Heart right ventricle (tissue), 16 donors: ENCODE measurements around the gene TOX2. TPM values are rescaled to one million over a fixed set of nuclear protein-coding genes. Genes with fewer than 3 reads are reported as not detected.

ENCODE experiments used
- ATAC-seq, 8 donors: fragments of 200-7000 bp; cut with Tn5 transposase; one replicate each; pipeline ENCODE4 v1.9.1; 2020; ENCODE audit warnings: mild to moderate bottlenecking in 8 of 8, moderate library complexity in 8 of 8, moderate number of reproducible peaks in 1 of 8
- DNase-seq, 2 donors: peaks; one replicate each; pipeline ENCODE4 v3.0.0-alpha.2; 2020
- H3K27ac ChIP-seq, 10 donors: fragments of 200-600 bp; sonication (generic) in 2 of 10; one replicate each; pipeline versions ENCODE4 v1.5.0 to v1.8.0; 2020 to 2022; ENCODE audit warnings: mild to moderate bottlenecking in 3 of 10
- H3K27me3 ChIP-seq, 7 donors: fragments of 200-600 bp; one replicate each; pipeline ENCODE4 v1.8.0; 2021 to 2022; ENCODE audit warnings: mild to moderate bottlenecking in 2 of 7
- H3K36me3 ChIP-seq, 9 donors: fragments of 200-600 bp; sonication (generic) in 1 of 9; one replicate each; pipeline versions ENCODE4 v1.5.0 to v1.8.0; 2020 to 2022; ENCODE audit warnings: mild to moderate bottlenecking in 2 of 9
- H3K4me1 ChIP-seq, 9 donors: fragments of 200-600 bp; sonication (generic) in 1 of 9; one replicate each; pipeline versions ENCODE4 v1.5.0 to v1.8.0; 2020 to 2022; ENCODE audit warnings: mild to moderate bottlenecking in 4 of 9
- H3K4me3 ChIP-seq, 10 donors: fragments of 200-600 bp; sonication (generic) in 2 of 10; one replicate each; pipeline versions ENCODE4 v1.5.0 to v1.8.0; 2020 to 2022; ENCODE audit warnings: mild to moderate bottlenecking in 7 of 10, moderate library complexity in 2 of 10
- H3K9me3 ChIP-seq, 11 donors: fragments of 200-600 bp in 10 of 11; sonication (generic) in 2 of 11; one replicate each; pipeline versions ENCODE4 v1.5.0 to v1.8.0; 2013 to 2022; ENCODE audit warnings: mild to moderate bottlenecking in 2 of 11, control low read depth in 1 of 11, moderate library complexity in 1 of 11
- WGBS, 2 donors: extraction: QIAGEN DNeasy Blood & Tissue Kit; methylation state at CpG; one replicate each; pipeline ENCODE4 v1.1.7; 2013; ENCODE audit warnings: inconsistent platforms in 1 of 2; 5-methylcytosine and 5-hydroxymethylcytosine counted together
- intact Hi-C, 10 donors: fragments of 100-400 bp; cut with DNase I; formaldehyde crosslinking; loops; one replicate each; pipeline versions ENCODE4 v1.11.1 to v1.14.2; 2022
- polyA plus RNA-seq, 2 donors: library from polyadenylated mRNA; stranded (reverse); fragments of 200-250 nt; gene quantifications; one replicate each; pipeline ENCODE4 v1.2.3, GENCODE V29; 2013
- total RNA-seq, 10 donors: library from RNA; stranded (reverse); fragmentation: NEBNext Ultra II Directional in 3 of 10; extraction: Animal tissue kit (Norgen Biotek cat#: 25700) in 3 of 10; gene quantifications; one replicate each; pipeline versions ENCODE4 v1.2.1 to v1.2.4, GENCODE V29; 2021 to 2023
- TF ChIP-seq, protein P1 (sequence below), 9 donors: fragments of 200-600 bp; sonication (generic) in 2 of 9; IDR thresholded peaks; one replicate each; pipeline versions ENCODE4 v1.5.0 to v1.8.0; 2021 to 2022; ENCODE audit warnings: antibody characterized with exemption in 9 of 9, mild to moderate bottlenecking in 5 of 9, moderate library complexity in 1 of 9
- donor health status: Arrhythmogenic right ventricular cardiomyopathy.
- donor health status: ischemic (EF 13 %, LVEDD 7.1; RV severe dilation, severe dysfunction).
- donor health status: healthy with polysubstance abuse.
- donor health status: DM: no; HTN: yes; CAD: no.
- donor health status: DM: no; HTN: no; CAD: no.
- donor health status: ischemic (EF 25% LVEDD 6.9; RV normal size, moderate dysfunction).
- donor health status: ischemic (EF 25% LVEDD 5.7; RV mildly dilated, moderate dysfunction).
- donor health status: healthy.
- donor health status: DM: yes; HTN: yes; CAD: no.
- donor health status: Ischemic cardiomyopathy.
- donor health status: ischemic (EF 35%, LVEDD 5.7; RV mildly dilated, moderate dysfunction).
- donor health status: nonischemic (EF 11% LVEDD 7.7; RV severe dilation, severe dysfunction).
- donor health status: DM: yes; HTN: yes; CAD: no.
- donor health status: PGD.
- donor health status: ischemic (EF 29% LVEDD 5.4; RV normal size, mild dysfunction).
- donor health status: nonischemic (EF 23%, LVEDD 6.1; RV moderate dilation, normal function).

The TOX2 gene
- total and polyA plus RNA-seq, 12 donors, result 0.25 to 2.0 (median 1.1) TPM

DNA sequence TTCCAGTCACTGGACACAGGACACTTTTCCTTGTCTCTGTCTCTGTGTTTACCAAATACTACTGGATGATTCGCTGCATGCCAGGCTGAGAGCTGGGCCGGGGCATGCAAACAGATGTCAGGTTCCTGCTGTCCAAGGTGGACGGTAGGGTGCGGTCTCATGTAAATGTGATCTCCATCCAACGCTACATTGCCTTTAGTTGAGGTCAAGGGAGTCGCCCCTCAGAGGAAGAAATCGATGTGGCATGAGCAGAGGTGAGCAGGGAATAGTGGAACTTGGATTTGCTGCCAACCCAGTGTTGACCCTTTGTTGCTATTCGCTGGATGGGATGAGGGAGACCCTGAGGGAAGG, 9.8 kb upstream of the TOX2 start:
- WGBS, 2 donors, result 78 to 83% methylated on average over 8 of the region's 8 CpGs
- intact Hi-C loops, result no loop called here

DNA sequence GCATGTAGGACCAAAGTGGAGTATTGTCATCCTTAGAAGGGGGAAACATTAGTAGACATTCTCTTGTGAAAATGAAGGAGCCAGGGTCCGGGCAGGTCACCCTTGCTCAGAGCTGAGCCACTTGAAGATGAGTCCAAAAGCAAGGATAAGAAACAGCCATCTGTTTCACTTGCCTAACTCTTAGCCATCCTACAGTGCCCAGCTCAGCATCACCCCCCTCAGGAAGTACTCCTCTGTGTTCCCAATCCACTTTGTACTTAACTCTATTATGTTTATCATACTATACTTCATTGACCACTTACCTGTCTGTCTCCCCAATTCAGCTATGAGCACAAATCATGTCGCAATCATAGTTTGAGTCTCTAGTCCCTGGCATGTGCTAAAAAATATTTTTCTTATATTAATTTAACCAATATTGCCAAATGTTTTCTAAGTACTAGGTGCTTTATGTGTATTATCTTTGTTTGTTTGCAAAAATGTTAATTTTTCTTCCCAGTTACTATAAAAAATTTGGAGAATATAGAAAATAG, 8.1 kb upstream of the TOX2 start:
- DNase-seq, result no peak
- no peak for ATAC-seq
- WGBS, 2 donors, result 91 to 93% methylated on average over 2 of the region's 2 CpGs
- Histone ChIP-seq H3K27ac (no peak overlapping the region), H3K36me3 (no peaks in the 10 kb centered on the region), H3K9me3 (peaks cover 0 to 32% (median 11%) of the 10 kb centered on the region in 11 donors), H3K4me1 (no peaks in the 10 kb centered on the region), H3K4me3 (no peak overlapping the region), H3K27me3 (peaks cover 0 to 10% (median 0%) of the 10 kb centered on the region in 7 donors)
- TF ChIP-seq, protein P1, sequence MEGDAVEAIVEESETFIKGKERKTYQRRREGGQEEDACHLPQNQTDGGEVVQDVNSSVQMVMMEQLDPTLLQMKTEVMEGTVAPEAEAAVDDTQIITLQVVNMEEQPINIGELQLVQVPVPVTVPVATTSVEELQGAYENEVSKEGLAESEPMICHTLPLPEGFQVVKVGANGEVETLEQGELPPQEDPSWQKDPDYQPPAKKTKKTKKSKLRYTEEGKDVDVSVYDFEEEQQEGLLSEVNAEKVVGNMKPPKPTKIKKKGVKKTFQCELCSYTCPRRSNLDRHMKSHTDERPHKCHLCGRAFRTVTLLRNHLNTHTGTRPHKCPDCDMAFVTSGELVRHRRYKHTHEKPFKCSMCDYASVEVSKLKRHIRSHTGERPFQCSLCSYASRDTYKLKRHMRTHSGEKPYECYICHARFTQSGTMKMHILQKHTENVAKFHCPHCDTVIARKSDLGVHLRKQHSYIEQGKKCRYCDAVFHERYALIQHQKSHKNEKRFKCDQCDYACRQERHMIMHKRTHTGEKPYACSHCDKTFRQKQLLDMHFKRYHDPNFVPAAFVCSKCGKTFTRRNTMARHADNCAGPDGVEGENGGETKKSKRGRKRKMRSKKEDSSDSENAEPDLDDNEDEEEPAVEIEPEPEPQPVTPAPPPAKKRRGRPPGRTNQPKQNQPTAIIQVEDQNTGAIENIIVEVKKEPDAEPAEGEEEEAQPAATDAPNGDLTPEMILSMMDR (IDR thresholded peaks at IDR 0.05), result no peak
- intact Hi-C loops, result no loop called here

More for the DNA sequence above, 9.8 kb upstream of the TOX2 start:
- Histone ChIP-seq H3K27ac (no peak overlapping the region), H3K36me3 (no peaks in the 10 kb centered on the region), H3K4me3 (no peak overlapping the region), H3K27me3 (peaks cover 0 to 9% (median 0%) of the 10 kb centered on the region in 7 donors), H3K4me1 (peaks cover 0 to 10% (median 2%) of the 10 kb centered on the region in 9 donors), H3K9me3 (peaks cover 0 to 31% (median 10%) of the 10 kb centered on the region in 11 donors)
- DNase-seq (no peak), ATAC-seq (no peak)
- TF ChIP-seq, protein P1 (IDR thresholded peaks at IDR 0.05), result no peak

DNA sequence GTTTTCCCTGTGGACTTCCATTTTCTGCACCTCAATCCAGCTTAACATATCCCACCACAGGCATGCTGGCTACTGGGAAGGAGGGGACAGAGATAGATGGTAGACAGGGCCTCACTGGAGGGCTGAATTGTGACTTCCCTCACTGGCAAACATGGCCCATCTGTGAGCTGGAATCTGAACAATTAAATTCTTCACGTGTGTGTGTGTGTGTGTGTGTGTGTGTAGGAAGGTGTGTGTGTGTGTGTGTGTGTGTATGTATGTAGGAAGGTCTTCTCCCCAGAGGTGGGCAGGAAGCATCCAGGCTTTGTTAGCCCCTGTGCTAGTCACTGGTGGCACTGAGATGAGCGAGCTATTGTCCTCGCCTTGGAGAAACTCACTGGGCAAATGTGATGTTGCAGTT, 5.4 kb upstream of the TOX2 start:
- peaks cover 0 to 2% (median 0%) of the 10 kb centered on the region in 9 donors for H3K4me1 ChIP-seq
- 67 to 78% methylated on average over 3 of the region's 3 CpGs for WGBS, 2 donors
- H3K36me3 ChIP-seq, result no peaks in the 10 kb centered on the region
- no peak overlapping the region for H3K4me3 ChIP-seq
- peaks cover 0 to 34% (median 8%) of the 10 kb centered on the region in 7 donors for H3K27me3 ChIP-seq
- DNase-seq (no peak), ATAC-seq (no peak)
- no peak overlapping the region for H3K27ac ChIP-seq
- peaks cover 0 to 56% (median 32%) of the 10 kb centered on the region in 11 donors for H3K9me3 ChIP-seq
- TF ChIP-seq, protein P1 (IDR thresholded peaks at IDR 0.05), result no peak
- intact Hi-C loops, result no loop called here

GRCh38 chr20:43909720-43910119, 4.9 kb upstream of the TOX2 start:
- WGBS, 2 donors, result 42 to 64% methylated on average over 5 of the region's 5 CpGs
- DNase-seq (no peak), ATAC-seq (no peak)
- Histone ChIP-seq H3K27ac (no peak overlapping the region), H3K4me1 (peaks cover 0 to 4% (median 0%) of the 10 kb centered on the region in 9 donors), H3K4me3 (no peak overlapping the region), H3K9me3 (peaks cover 0 to 56% (median 32%) of the 10 kb centered on the region in 11 donors), H3K36me3 (no peaks in the 10 kb centered on the region), H3K27me3 (peaks cover 0 to 33% (median 10%) of the 10 kb centered on the region in 7 donors)
- intact Hi-C loops, result no loop called here
- TF ChIP-seq, protein P1 (IDR thresholded peaks at IDR 0.05), result no peak
